ENCODE results near the gene KIAA0232.

DNA sequence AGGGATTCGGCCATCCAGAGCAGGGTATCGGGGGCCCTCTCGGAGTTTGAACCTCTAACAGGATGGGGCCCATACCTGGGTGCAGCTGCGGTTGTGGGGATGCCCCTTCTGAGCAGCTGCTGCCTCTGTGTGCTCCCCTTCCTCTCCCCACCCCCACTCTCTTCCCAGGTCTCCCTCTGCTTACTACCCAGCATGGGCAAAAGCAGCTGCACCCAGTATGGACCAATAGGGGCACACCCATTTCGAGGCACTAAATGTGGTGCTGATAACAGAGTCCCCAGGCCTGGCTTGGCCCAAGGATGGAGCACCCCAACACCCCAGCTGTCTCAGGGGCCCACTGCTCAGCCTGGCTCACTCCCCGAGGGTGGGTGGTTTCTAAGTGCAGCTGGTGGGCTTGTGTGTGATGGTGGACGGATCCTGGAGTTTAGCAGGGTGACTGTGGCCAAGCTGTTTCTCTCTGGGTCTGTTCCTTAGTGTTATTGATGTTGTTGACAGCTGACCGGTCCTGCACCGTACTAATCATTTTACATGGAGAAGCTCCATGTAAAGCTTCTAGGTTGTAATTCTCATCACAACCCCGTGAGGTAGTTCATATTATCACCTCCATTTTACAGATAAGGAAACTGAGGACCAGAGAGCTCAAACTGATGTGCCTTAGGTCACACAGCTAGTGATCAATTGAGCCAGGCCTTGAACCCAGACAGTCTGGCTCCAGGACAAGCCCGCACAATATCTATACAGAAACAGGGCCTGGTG lies 13.1 kb upstream of the KIAA0232 start:
- TF ChIP-seq, protein P1, sequence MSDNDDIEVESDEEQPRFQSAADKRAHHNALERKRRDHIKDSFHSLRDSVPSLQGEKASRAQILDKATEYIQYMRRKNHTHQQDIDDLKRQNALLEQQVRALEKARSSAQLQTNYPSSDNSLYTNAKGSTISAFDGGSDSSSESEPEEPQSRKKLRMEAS (IDR thresholded peaks at IDR 0.05): no peak
- TF ChIP-seq TCF12 (IDR thresholded peaks at IDR 0.05; ENCODE audit: low read depth) (no peak), TAF1 (IDR thresholded peaks at IDR 0.05; ENCODE audit: low read depth) (no peak), EGR1 (IDR thresholded peaks at IDR 0.05) (no peak), RAD21 (IDR thresholded peaks at IDR 0.05; ENCODE audit: low read depth) (no peak), EP300 (IDR thresholded peaks at IDR 0.05; ENCODE audit: borderline replicate concordance) (no peak), CEBPB (IDR thresholded peaks at IDR 0.05) (no peak), TEAD4 (IDR thresholded peaks at IDR 0.05) (no peak), FOXM1 (IDR thresholded peaks at IDR 0.05; ENCODE audit: borderline replicate concordance, low read depth) (no peak), CREB1 (IDR thresholded peaks at IDR 0.05; ENCODE audit: low read depth) (no peak)
- TF ChIP-seq, protein P2, sequence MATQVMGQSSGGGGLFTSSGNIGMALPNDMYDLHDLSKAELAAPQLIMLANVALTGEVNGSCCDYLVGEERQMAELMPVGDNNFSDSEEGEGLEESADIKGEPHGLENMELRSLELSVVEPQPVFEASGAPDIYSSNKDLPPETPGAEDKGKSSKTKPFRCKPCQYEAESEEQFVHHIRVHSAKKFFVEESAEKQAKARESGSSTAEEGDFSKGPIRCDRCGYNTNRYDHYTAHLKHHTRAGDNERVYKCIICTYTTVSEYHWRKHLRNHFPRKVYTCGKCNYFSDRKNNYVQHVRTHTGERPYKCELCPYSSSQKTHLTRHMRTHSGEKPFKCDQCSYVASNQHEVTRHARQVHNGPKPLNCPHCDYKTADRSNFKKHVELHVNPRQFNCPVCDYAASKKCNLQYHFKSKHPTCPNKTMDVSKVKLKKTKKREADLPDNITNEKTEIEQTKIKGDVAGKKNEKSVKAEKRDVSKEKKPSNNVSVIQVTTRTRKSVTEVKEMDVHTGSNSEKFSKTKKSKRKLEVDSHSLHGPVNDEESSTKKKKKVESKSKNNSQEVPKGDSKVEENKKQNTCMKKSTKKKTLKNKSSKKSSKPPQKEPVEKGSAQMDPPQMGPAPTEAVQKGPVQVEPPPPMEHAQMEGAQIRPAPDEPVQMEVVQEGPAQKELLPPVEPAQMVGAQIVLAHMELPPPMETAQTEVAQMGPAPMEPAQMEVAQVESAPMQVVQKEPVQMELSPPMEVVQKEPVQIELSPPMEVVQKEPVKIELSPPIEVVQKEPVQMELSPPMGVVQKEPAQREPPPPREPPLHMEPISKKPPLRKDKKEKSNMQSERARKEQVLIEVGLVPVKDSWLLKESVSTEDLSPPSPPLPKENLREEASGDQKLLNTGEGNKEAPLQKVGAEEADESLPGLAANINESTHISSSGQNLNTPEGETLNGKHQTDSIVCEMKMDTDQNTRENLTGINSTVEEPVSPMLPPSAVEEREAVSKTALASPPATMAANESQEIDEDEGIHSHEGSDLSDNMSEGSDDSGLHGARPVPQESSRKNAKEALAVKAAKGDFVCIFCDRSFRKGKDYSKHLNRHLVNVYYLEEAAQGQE (IDR thresholded peaks at IDR 0.05; ENCODE audit: low read depth): no peak
- TF ChIP-seq, protein P3, sequence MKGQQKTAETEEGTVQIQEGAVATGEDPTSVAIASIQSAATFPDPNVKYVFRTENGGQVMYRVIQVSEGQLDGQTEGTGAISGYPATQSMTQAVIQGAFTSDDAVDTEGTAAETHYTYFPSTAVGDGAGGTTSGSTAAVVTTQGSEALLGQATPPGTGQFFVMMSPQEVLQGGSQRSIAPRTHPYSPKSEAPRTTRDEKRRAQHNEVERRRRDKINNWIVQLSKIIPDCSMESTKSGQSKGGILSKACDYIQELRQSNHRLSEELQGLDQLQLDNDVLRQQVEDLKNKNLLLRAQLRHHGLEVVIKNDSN (IDR thresholded peaks at IDR 0.05): no peak
